Measurements from ENCODE around the gene WDR93. TPM values are rescaled to one million over a fixed set of nuclear protein-coding genes. Genes with fewer than 3 reads are reported as not detected.

The WDR93 gene
- total RNA-seq, 2 experiments from 2014 or later, result not detected

DNA sequence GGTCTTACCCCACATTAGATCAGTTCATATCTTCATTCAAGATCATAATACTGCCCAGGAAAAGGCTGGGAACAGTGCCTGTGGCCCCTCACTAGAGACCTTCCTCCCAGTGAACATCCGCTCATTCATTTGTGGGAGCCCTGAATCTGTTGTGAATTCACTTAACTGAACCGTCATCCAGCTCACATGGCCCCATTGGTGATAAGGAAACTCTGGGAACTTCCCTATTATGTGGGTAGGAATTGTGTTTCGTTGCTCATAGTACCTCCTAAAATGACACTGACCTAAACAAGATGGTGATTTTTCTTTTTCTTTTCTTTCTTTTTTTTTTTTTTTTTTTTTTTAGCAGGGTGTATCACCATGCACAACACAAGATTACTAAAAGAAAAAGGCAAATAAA, 78.8 kb downstream of the WDR93 start:
- DNase-seq, result no peak
- POLR2A ChIA-PET, result no interaction called here
- Mint-ChIP-seq H3K9me3 (no peaks in the 10 kb centered on the region), H3K27me3 (no peaks in the 10 kb centered on the region), H3K4me3 (no peak overlapping the region), H3K4me1 (ENCODE audit: low read depth) (no peaks in the 10 kb centered on the region), H3K27ac (no peak overlapping the region), H3K36me3 (no peaks in the 10 kb centered on the region)
- CTCF ChIA-PET, result interaction anchor here (1.4 to 1.5 kb wide), 2 partner anchors 12 to 106 kb away, joined by 3 read pairs; no protein-coding TSS in a partner anchor
- intact Hi-C loops (cut with micrococcal nuclease), result no loop called here

DNA sequence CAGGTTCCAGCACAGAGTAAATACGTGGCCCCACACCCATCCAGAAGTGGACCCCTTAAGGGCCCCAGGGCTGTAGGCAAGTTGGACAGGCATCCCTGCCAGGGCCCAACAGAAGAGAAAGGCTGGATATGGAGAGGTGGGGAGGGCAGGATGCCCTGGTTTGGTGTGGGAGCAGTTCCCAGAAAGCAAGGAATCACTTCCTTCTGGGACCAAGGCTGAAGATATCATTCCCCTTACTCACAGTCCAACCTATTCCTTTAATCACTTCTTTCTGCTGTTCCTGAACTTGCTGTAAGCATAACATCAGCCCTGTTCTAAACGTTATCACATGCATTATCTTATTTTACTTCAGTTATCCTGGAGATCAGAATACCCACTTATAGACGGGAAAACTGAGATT, 79.4 kb downstream of the WDR93 start:
- intact Hi-C loops (cut with micrococcal nuclease), result no loop called here
- no peaks in the 10 kb centered on the region for H3K9me3 Mint-ChIP-seq
- POLR2A ChIA-PET, result interaction anchor here (0.6 kb wide), 1 partner anchor 169 kb away, joined by 3 read pairs; no protein-coding TSS in a partner anchor
- no peak overlapping the region for H3K4me3 Mint-ChIP-seq
- CTCF ChIA-PET, result interaction anchor here (2.6 kb wide), 1 partner anchor 9 kb away, joined by 15 read pairs; no protein-coding TSS in a partner anchor
- no peaks in the 10 kb centered on the region for H3K36me3 Mint-ChIP-seq
- no peaks in the 10 kb centered on the region for H3K4me1 Mint-ChIP-seq (ENCODE audit: low read depth)
- H3K27ac Mint-ChIP-seq, result no peak overlapping the region
- H3K27me3 Mint-ChIP-seq, result no peaks in the 10 kb centered on the region
- no peak for DNase-seq

DNA sequence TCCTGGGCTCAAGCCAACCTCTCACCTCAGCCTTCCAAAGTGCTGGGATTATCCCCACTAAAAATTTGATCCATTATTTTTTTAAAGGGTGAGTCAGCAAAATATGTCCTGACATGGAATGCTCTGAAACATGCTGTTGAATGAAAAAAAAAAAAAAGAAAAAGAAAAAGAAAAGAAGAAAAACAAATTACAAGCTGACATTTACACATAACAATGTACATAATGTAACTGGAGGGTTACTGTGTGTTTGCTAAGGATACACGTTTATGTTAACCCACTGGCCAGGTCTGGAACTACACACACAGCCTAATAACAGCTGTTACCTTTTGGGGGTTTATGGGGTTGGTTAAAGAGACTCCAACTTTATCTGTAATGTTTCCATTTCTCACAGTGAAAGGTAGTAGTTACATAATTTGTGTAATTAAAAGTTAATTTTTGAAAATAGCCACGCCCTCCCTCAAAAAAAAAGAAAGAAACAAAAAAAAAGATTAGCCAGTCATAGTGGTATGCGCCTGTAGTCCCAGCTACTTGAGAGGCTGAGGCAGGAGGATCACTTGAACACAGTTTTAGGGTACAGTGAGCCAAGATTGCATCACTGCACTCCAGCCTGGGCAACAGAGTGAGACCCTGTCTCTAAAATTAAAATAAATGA, 82.4 kb downstream of the WDR93 start:
- no peak overlapping the region for H3K27ac Mint-ChIP-seq
- H3K4me3 Mint-ChIP-seq, result no peak overlapping the region
- H3K4me1 Mint-ChIP-seq (ENCODE audit: low read depth), result no peaks in the 10 kb centered on the region
- no peaks in the 10 kb centered on the region for H3K9me3 Mint-ChIP-seq
- H3K36me3 Mint-ChIP-seq, result no peaks in the 10 kb centered on the region
- intact Hi-C loops (cut with micrococcal nuclease), result no loop called here
- ChIA-PET POLR2A (interaction anchor here (0.6 to 0.7 kb wide), 2 partner anchors 9 to 407 kb away, joined by 3 read pairs; no protein-coding TSS in a partner anchor), CTCF (interaction anchor here (1.2 to 3.3 kb wide), 2 partner anchors 12 to 101 kb away, joined by 11 to 19 read pairs; no protein-coding TSS in a partner anchor)
- H3K27me3 Mint-ChIP-seq, result peaks cover 15% of the 10 kb centered on the region
- no peak for DNase-seq

DNA sequence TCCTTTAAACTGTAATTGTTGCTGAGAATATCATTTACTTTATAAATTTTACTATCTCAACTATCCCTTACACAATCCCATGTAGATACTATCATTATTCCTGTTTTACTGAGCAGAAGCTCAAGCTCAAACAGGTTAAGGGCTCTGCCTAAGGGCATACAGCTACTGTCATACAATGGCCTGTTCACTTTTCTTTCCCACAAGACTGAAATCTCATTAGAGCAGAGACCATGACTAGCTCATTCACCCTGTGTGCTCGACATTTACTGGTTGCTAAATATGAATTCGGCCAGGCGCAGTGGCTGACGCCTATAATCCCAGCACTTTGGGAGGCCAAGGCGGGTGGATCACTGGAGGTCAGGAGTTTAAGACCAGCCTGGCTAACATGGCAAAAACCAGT, 83.9 kb downstream of the WDR93 start:
- Mint-ChIP-seq H3K4me3 (no peak overlapping the region), H3K27ac (no peak overlapping the region), H3K36me3 (no peaks in the 10 kb centered on the region), H3K4me1 (ENCODE audit: low read depth) (no peaks in the 10 kb centered on the region), H3K9me3 (no peaks in the 10 kb centered on the region), H3K27me3 (peaks cover 15% of the 10 kb centered on the region)
- POLR2A ChIA-PET, result no interaction called here
- intact Hi-C loops (cut with micrococcal nuclease), result no loop called here
- CTCF ChIA-PET, result interaction anchor here (1.3 to 3.3 kb wide), 2 partner anchors 14 to 100 kb away, joined by 6 to 19 read pairs; no protein-coding TSS in a partner anchor
- no peak for DNase-seq

DNA sequence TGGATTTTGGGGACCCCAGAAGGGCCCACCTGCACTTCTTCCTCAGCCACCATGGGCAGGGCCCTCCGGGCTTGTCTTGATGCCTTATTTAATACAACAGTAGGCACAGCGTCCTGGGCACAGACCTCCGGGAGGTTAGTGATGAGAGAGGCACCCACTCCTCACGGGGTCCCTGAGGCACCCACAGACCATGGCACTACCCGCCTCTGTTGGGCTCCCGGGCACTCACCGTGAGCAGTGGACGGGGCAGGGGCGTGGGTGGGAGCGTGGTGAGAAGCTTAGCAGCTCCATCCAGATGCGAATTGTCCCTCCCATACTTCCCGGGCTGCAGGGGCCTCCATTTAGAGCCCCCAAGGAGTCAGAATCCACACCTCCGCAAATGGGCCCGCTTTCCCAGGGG, 85.2 kb downstream of the WDR93 start:
- H3K27ac Mint-ChIP-seq, result no peak overlapping the region
- no peak overlapping the region for H3K4me3 Mint-ChIP-seq
- CTCF ChIA-PET, result interaction anchor here (0.6 to 3.3 kb wide), 2 partner anchors 99 to 100 kb away, joined by 3 to 19 read pairs; no protein-coding TSS in a partner anchor
- H3K9me3 Mint-ChIP-seq, result no peaks in the 10 kb centered on the region
- DNase-seq, result no peak
- peaks cover 15% of the 10 kb centered on the region for H3K27me3 Mint-ChIP-seq
- intact Hi-C loops (cut with micrococcal nuclease), result no loop called here
- H3K4me1 Mint-ChIP-seq (ENCODE audit: low read depth), result peaks cover 6% of the 10 kb centered on the region
- POLR2A ChIA-PET, result no interaction called here
- H3K36me3 Mint-ChIP-seq, result no peaks in the 10 kb centered on the region

DNA sequence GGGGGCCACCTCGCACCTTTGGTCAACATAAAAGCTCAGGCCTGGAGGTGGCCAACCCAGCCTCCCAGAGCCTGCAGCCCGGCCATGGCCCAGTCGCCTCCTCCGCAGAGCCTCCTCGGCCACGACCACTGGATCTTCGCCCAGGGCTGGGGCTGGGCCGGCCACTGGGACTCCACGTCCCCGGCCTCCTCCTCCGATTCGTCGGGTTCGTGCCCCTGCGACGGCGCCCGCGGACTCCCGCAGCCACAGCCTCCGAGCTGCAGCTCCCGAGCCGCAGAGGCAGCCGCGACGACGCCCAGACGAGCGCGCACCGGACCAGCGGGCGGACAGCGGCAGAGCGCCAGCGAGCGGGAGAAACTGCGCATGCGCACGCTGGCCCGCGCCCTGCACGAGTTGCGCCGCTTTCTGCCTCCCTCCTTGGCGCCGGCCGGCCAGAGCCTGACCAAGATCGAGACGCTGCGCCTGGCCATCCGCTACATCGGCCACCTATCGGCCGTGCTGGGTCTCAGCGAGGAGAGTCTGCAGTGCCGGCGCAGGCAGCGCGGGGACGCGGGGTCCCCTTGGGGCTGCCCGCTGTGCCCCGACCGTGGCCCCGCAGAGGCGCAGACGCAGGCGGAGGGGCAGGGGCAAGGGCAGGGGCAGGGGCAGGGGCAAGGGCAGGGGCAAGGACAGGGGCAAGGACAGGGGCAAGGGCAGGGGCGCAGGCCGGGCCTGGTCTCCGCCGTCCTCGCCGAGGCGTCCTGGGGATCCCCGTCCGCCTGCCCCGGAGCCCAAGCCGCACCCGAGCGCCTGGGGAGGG, 85.9 kb downstream of the WDR93 start, which contains the start of gene MESP2:
Gene MESP2 (plus strand): TSS at position 59 of the 799 bp plus-strand sequence. CDS start 26 bp downstream, at position 85.
- H3K36me3 Mint-ChIP-seq, result no peaks in the 10 kb centered on the region
- no peaks in the 10 kb centered on the region for H3K9me3 Mint-ChIP-seq
- no peak within 1 kb of the TSS for H3K27ac Mint-ChIP-seq
- H3K4me1 Mint-ChIP-seq (ENCODE audit: low read depth), result peaks cover 12% of the 10 kb centered on the region
- H3K27me3 Mint-ChIP-seq, result peaks cover 15% of the 10 kb centered on the region
- peak; percentile 59 for DNase-seq
- CTCF ChIA-PET, result interaction anchor here (0.6 kb wide), 1 partner anchor 99 kb away, joined by 3 read pairs; no protein-coding TSS in a partner anchor
- POLR2A ChIA-PET, result no interaction called here
- peak within 1 kb of the TSS; percentile 57 for H3K4me3 Mint-ChIP-seq
- intact Hi-C loops (cut with micrococcal nuclease), result no loop called here

DNA sequence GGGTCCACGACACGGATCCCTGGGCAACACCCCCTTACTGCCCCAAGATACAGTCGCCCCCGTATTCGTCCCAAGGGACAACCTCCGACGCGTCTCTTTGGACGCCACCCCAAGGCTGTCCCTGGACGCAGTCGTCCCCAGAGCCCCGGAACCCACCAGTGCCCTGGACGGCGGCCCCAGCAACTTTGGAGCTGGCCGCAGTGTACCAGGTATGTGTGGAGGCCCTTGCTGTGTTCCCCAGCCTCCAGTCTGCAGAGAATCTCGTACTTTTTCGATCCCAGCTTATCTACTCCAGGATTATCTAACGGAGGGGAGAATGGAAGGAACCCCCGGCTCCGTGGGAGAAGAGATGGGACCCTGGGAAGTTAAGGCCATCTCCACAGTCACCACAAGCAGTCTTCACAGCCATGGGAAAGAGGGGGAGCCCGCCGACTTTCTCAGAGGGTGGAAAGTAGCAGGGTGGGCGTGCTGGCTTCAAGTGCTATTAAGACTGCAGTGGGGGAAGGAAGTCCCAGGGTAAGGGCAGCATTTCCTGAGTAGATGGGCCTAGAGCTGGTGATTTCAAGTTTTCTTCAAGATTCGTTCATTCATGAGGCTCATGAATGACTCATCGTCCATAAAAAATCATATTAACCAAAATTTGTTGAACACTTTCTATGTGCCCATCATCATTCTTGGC, 86.6 kb downstream of the WDR93 start:
- Mint-ChIP-seq H3K27ac (no peak overlapping the region), H3K4me1 (ENCODE audit: low read depth) (peaks cover 19% of the 10 kb centered on the region), H3K36me3 (no peaks in the 10 kb centered on the region), H3K9me3 (no peaks in the 10 kb centered on the region), H3K4me3 (no peak overlapping the region), H3K27me3 (peaks cover 17% of the 10 kb centered on the region)
- ChIA-PET POLR2A (no interaction called here), CTCF (interaction anchor here (1.4 to 1.5 kb wide), 2 partner anchors 16 to 98 kb away, joined by 4 read pairs; no protein-coding TSS in a partner anchor)
- intact Hi-C loops (cut with micrococcal nuclease), result no loop called here
- DNase-seq, result no peak

DNA sequence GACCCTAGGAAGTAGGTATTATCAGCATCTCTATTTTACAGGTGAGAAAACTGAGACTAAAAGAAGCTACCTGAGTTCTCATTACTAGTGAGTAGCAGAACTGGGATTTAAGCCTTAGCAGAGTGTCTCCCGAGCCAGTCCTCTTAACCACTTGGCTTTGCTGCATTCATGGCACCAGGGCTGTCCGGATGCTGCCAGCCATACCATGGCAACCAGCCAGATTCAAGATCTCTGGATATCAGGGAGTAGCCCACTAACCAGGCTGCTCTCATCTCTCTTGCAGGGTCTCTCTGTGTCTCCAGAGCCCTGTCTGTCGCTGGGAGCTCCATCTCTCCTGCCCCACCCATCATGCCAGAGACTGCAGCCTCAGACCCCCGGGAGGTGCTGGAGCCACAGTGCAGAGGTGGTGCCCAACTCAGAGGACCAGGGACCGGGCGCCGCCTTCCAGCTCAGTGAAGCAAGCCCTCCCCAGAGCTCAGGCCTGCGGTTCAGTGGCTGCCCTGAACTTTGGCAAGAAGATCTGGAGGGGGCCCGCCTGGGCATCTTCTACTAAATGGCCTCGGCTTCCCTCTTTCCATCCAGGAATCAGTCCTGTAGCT, 87.3 kb downstream of the WDR93 start:
- ChIA-PET POLR2A (no interaction called here), CTCF (interaction anchor here (1.4 to 1.5 kb wide), 2 partner anchors 17 to 97 kb away, joined by 4 read pairs; no protein-coding TSS in a partner anchor)
- intact Hi-C loops (cut with micrococcal nuclease), result no loop called here
- H3K27ac Mint-ChIP-seq, result no peak overlapping the region
- no peaks in the 10 kb centered on the region for H3K9me3 Mint-ChIP-seq
- no peak for DNase-seq
- peaks cover 21% of the 10 kb centered on the region for H3K4me1 Mint-ChIP-seq (ENCODE audit: low read depth)
- peaks cover 18% of the 10 kb centered on the region for H3K27me3 Mint-ChIP-seq
- no peaks in the 10 kb centered on the region for H3K36me3 Mint-ChIP-seq
- H3K4me3 Mint-ChIP-seq, result no peak overlapping the region

DNA sequence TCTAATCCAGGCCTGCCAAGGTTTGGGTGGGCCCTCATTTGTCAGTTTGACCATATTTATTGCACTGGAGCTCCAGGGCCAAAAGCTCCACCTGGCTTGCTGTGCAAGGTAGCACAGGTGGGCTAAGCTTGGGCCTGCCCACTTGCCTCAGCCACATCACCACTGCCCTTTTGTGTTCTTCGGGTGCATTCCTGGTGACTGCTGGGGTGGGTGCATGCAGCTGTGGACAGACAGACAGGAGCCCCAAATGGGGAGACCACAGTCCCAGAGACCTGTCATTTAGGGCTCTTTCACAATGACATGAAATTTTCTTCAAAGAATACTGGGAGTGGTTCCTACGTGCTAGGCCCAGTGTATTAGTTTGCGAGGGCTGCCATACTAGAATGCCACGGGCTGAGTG, 88.2 kb downstream of the WDR93 start:
- no peaks in the 10 kb centered on the region for H3K36me3 Mint-ChIP-seq
- ChIA-PET CTCF (interaction anchor here (1.5 kb wide), 1 partner anchor 96 kb away, joined by 4 read pairs; no protein-coding TSS in a partner anchor), POLR2A (no interaction called here)
- no peaks in the 10 kb centered on the region for H3K9me3 Mint-ChIP-seq
- no peak for DNase-seq
- H3K27me3 Mint-ChIP-seq, result peaks cover 18% of the 10 kb centered on the region
- no peak overlapping the region for H3K27ac Mint-ChIP-seq
- peaks cover 21% of the 10 kb centered on the region for H3K4me1 Mint-ChIP-seq (ENCODE audit: low read depth)
- no peak overlapping the region for H3K4me3 Mint-ChIP-seq
- intact Hi-C loops (cut with micrococcal nuclease), result no loop called here

DNA sequence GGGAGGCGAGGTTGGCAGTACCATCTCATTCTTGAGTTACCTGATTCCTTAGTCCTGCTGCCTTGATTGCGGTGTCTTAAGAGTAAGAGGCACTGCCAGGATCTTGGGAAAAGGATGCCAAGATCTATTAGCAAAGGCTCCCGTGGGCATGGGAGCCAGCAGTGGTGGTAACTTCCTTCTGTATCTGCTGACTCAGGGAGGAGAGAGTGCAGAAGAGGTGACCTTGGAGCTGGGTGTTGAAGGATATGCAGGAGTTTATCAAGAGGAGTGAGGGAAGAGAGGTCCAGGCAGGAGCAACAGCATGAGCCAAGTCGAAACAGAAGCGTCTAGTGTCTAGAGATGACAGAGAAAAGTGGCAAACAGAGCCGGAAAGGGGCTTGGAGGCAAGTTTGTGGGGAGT, 90.0 kb downstream of the WDR93 start:
- DNase-seq, result no peak
- Mint-ChIP-seq H3K4me1 (ENCODE audit: low read depth) (peaks cover 21% of the 10 kb centered on the region), H3K27me3 (peaks cover 17% of the 10 kb centered on the region), H3K4me3 (no peak overlapping the region), H3K27ac (no peak overlapping the region), H3K9me3 (no peaks in the 10 kb centered on the region), H3K36me3 (no peaks in the 10 kb centered on the region)
- intact Hi-C loops (cut with micrococcal nuclease), result no loop called here
- ChIA-PET POLR2A (interaction anchor here (0.8 kb wide), 1 partner anchor 19 kb away, joined by 4 read pairs; no protein-coding TSS in a partner anchor), CTCF (interaction anchor here (0.8 to 2.0 kb wide), 4 partner anchors 12 to 94 kb away, joined by 3 to 12 read pairs (median 6); no protein-coding TSS in a partner anchor)

DNA sequence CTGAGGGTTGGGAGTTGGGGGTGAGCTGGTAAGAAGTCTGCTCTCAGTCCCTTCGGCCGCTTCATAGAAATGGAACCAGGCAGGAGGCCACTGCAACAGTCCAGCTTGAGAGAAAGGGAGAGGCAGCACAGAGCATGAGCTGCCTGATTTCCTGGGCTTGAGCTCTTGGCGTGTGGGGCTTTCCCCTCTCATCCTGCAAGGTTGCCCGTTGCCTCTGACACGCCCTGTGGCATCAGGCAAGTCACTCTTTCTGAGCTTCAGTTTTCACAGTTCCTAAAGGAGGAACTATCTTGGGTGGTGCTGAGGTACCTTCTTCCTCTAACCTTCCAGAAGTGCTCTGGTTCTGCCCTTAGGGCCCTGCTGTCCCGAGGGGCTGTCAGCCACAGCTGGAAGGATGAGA, 90.4 kb downstream of the WDR93 start:
- Mint-ChIP-seq H3K9me3 (no peaks in the 10 kb centered on the region), H3K4me3 (no peak overlapping the region), H3K27me3 (peaks cover 15% of the 10 kb centered on the region), H3K4me1 (ENCODE audit: low read depth) (peaks cover 21% of the 10 kb centered on the region), H3K27ac (peak overlapping the region; percentile 47), H3K36me3 (no peaks in the 10 kb centered on the region)
- intact Hi-C loops (cut with micrococcal nuclease), result no loop called here
- peak; percentile 66 for DNase-seq
- ChIA-PET POLR2A (interaction anchor here (0.8 kb wide), 1 partner anchor 20 kb away, joined by 4 read pairs; no protein-coding TSS in a partner anchor), CTCF (interaction anchor here (0.8 to 2.0 kb wide), 4 partner anchors 12 to 94 kb away, joined by 3 to 12 read pairs (median 6); no protein-coding TSS in a partner anchor)

Data from activated CD4-positive, alpha-beta memory T cell treated with anti-CD3 and anti-CD28 coated beads for 36 hours (primary cell).